Activated T-cell treated with anti-CD3 and anti-CD28 coated beads for 48 hours (primary cell): ENCODE data around the gene ADGRV1.
A peak's percentile ranks its signal among the peaks of the same experiment; 100 is the strongest.

Experiments
- DNase-seq: peaks from one replicate; pipeline ENCODE4 v3.0.0-alpha.2; 2020; ENCODE audit warnings: low read depth

ADGRV1 gene

GRCh38 chr5:91139572-91140200, 581.1 kb downstream of the ADGRV1 start:
- no peak for DNase-seq

- no peak for DNase-seq
These were observed 582.1 kb downstream of the ADGRV1 start for GRCh38 chr5:91140657-91141056.

- DNase-seq = no peak
These were observed 583.0 kb downstream of the ADGRV1 start for GRCh38 chr5:91141642-91142041.

GRCh38 chr5:91142386-91142785, 583.8 kb downstream of the ADGRV1 start:
- no peak for DNase-seq

- DNase-seq = no peak
These were observed 584.2 kb downstream of the ADGRV1 start for GRCh38 chr5:91142819-91143218.

GRCh38 chr5:91143840-91144239, 585.2 kb downstream of the ADGRV1 start:
- DNase-seq = no peak

- DNase-seq = no peak
These were observed 586.1 kb downstream of the ADGRV1 start for GRCh38 chr5:91144491-91145332.

GRCh38 chr5:91145333-91145620, 586.7 kb downstream of the ADGRV1 start:
- DNase-seq = no peak

GRCh38 chr5:91146230-91146629, 587.6 kb downstream of the ADGRV1 start:
- DNase-seq = no peak

GRCh38 chr5:91146905-91147600, 588.5 kb downstream of the ADGRV1 start:
- no peak for DNase-seq

GRCh38 chr5:91150234-91150633, 591.6 kb downstream of the ADGRV1 start:
- no peak for DNase-seq

- no peak for DNase-seq
These were observed 592.0 kb downstream of the ADGRV1 start for GRCh38 chr5:91150636-91151035.

GRCh38 chr5:91151947-91152346, 593.4 kb downstream of the ADGRV1 start:
- DNase-seq = no peak

GRCh38 chr5:91154338-91154737, 595.7 kb downstream of the ADGRV1 start:
- no peak for DNase-seq

GRCh38 chr5:91155274-91155673, 596.7 kb downstream of the ADGRV1 start:
- DNase-seq = no peak

GRCh38 chr5:91156242-91156641, 597.6 kb downstream of the ADGRV1 start:
- DNase-seq = no peak

- DNase-seq = no peak
These were observed 599.4 kb downstream of the ADGRV1 start for GRCh38 chr5:91158011-91158410.

- DNase-seq = no peak
These were observed 601.0 kb downstream of the ADGRV1 start for GRCh38 chr5:91159647-91160046.

GRCh38 chr5:91160714-91161285, 602.2 kb downstream of the ADGRV1 start:
- no peak for DNase-seq

GRCh38 chr5:91162534-91163381, 604.2 kb downstream of the ADGRV1 start:
- peak; percentile 49 for DNase-seq

- DNase-seq = no peak
These were observed 605.8 kb downstream of the ADGRV1 start for GRCh38 chr5:91164424-91164823.
